HTERT RPE-1 (cell line): Measurements from ENCODE around the gene SH2D5.
"Not testable (repeated sequence)": the region's sequence is repeated elsewhere in the genome, so short reads cannot be mapped to it uniquely, and the experiment has no call there.

ENCODE experiments used
- in situ Hi-C: fragments of 300-500 bp; cut with MboI; formaldehyde crosslinking; loops from 4 replicates; pipeline ENCODE4 v1.14.3; 2020; ENCODE audit warnings: low sequenced_read_pairs

Gene SH2D5

DNA sequence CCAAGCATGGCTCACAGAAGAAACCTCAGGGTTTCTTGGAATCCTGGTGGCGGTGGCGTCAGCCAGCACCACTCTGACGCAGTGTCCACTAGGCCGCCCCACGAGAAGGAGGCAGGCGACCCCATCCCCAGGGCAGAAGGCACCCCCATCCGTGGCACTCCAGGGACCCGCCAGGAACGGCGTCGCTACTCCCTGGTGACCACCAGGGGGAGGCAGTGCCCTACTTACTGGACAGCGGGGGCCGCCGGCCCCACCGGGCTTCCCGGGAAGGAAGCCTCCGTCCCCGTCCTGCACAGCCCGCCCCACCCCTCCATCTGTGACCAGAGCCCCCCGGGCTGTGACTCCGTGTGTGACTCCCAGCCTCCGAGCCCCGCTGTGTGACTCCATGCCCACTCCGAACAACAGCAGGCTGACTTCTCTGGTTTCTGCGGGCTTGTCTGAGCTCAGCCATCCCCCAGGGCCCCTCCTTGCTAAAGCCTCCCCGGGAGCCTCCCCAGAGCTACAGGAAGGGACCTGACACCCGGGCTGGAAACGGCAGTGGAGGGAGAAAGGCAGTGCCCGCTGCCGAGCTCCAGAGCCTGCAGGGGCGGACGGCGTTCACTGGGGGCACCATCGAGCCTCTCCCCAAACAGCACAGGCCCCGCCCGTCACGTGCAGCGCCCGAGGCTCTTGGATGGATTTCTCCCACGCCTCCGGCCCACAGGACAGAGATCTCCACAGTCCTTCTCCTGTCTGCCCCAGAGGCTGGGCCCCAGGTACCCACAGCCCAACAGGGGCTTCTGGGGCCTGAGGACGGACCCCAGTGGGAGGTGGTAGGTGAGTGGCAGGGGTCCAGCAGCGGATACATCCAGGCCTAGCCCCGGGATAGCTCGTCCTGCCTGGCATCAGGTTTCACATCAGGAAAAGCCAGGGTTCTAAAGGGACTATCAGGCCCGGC is 35.8 kb downstream of the SH2D5 start:
- in situ Hi-C loops, result no loop called here

DNA sequence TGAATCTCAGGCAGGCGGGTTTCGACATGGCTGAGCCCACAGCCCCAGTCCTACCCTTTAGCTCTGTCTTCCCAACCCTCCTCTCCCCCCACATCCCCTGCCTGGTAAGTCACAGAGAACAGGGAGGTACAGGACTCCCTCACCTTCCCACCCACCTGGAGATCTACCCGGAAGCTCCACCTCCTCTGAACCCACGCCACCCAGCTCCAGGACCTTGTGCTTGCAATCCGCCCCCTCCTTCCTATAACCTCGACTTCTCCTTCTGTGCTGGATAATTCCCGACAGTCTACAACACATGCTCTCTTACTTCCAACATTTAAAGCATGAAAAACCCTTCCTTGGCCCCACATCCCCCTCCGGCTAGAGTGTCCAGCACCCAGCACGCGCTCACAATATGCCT is 37.0 kb downstream of the SH2D5 start:
- in situ Hi-C loops, result no loop called here

DNA sequence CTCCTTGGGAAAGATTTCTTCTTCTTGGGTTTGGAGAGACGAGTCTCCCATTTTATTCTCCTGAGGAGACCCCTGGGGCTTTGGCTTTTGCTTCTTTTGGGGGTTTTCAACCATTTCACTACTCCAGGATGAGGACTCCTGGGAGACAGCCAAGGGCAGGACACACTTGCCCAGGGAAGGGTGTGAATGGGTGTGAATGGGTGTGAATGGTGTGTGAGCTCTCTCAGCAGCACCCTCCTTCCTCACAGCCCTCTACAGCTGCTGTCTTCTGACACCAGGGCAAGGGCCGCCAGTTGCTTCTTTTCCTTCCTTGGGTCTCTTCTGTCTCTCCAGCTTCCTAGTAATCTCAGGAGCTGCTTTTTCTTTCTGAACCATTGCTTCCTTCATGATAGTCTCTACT is 38.9 kb downstream of the SH2D5 start:
- in situ Hi-C loops, result no loop called here

DNA sequence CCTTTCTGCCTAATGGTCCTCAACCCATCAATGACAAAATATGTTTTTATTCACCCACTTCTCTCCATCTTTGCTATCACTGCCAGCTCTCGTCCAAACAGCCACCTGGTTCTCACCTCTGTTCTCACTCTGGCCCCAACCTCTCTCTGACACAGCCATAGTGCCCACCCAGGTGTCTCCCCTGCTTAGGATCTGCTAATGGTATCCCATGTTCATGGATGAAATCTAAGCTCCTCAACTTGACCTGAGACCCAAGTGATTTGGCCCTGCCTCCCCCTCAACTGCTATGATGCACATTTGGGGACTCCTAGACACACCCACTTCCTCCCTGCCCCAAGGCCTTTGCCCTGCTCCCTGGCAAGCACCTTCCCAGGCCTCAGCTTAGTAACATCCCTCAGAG is 40.6 kb downstream of the SH2D5 start:
- in situ Hi-C loops, result no loop called here

DNA sequence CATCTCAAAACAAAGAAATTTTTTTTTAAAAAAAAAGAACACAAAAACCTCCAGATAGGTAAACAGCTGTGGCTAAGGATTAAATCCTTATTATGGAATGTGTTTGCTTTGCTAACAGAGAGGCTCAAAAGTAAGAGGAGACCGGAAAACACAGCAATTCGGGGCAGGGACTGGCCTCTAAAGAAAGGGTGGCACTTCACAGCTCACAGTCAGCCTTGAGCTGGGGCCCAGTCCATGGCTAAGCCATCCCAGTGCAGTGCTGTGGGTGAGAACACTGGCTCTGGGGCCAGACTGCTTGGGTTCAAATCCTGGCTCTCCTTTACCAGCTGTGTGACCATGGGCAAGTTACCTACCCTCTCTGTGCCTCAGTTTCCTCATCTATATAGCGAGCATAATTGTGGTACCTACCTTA is 42.9 kb downstream of the SH2D5 start:
- in situ Hi-C loops, result no loop called here

DNA sequence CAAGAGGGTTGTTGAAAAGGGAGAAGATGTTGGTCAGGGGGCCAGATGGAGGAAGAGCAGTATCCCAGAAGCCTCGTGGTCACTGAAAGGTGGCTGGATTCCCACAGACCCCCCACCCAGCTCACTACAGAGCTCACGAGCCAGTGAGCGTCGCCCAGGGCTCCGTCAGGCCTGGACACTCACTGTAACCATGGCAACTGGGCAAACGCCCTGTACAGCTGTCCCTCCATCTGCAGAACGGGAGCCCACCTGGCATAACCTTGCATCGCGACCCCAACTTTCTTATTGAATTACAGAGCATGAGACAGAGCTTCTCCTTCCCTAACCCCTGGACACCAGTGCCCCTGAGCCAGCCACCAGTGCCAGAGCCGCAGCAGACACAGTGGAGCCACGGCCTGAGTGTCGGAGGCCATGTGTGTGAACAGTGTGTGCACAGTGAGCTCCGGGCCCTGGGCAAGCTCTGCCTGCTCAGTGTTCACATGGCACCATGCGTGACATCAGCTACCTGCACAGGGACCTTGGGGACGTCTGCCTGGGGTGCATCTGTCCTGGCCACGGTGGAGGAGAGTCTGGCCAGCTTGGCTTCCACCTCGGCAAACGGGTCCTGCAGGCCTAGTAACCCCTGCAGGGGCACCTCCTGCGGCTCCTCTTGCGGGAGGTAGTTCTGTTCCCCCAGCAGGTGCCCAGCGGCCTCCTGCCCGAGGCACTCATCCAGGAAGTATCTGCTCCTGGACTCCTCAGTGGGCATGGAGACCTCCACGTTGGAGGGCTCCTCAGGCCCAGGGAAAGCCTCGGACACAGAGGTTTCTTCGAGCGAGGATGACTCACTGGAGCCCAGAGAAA is 45.4 kb downstream of the SH2D5 start:
- in situ Hi-C loops, result no loop called here

DNA sequence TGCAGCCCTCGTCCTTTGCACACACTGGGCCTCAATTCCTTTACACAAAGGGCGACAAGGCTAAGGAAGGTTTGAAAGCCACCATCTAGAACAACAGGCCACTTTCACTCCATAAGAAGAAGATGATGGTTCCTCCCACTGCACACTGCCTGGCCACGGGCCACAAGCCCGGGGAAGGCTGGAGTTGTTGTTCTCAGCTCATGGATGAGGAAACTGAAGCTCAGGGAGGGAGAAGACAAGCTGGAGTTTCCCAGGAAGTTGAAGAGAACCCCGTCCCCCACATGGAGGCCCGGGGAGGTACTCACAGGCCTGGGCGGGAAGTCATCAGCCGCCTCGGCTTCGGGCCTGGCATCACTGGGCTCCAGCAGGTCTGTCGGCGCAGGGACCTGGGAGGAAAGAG is 46.8 kb downstream of the SH2D5 start:
- in situ Hi-C loops, result no loop called here

DNA sequence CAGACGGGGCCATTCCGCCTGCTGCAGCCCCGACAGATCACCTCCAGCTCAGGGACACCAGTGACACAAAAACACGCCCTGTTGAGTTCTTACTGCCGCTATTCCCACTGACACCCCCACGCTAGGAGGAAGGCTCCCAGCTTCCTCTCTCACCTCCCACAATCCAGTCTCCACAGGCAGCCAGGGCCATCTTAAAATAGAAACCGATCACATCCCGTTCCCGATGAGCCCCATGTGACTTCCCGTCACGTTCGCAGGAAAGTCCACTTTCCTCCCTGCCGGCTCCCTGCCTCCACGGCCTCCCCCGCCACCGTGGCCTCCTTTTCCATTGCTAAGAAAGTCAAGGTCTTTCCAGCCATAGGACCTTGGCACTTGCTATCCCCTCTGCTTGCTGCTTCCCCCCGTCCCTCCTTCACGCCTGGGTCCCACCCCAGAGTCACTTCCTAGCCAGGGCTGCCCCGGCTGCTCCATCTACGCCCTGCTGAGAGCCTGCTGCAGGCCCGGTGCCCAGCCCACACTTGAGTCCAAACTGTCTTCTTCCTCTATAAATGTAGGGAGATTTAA is 47.3 kb downstream of the SH2D5 start:
- in situ Hi-C loops, result no loop called here

DNA sequence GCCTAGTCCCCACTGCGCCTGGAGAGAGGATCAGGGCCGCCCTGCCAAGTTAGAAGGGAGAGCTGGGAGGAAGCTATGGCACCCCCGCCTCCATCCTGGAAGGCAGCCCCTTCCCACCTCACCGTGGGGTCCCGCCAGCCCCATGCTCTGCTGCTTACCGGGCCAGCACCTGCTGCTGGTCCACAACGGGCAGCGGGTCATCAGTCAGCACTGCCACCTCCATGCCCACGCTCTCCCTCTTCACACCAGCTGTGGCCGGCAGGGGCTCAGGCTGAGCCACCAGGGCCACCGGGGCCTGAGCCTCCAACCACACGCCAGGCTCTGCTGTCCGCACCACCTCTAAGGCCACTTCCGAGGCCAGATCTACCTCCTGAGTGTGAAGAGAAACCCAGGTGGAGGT is 47.9 kb downstream of the SH2D5 start:
- in situ Hi-C loops, result no loop called here

DNA sequence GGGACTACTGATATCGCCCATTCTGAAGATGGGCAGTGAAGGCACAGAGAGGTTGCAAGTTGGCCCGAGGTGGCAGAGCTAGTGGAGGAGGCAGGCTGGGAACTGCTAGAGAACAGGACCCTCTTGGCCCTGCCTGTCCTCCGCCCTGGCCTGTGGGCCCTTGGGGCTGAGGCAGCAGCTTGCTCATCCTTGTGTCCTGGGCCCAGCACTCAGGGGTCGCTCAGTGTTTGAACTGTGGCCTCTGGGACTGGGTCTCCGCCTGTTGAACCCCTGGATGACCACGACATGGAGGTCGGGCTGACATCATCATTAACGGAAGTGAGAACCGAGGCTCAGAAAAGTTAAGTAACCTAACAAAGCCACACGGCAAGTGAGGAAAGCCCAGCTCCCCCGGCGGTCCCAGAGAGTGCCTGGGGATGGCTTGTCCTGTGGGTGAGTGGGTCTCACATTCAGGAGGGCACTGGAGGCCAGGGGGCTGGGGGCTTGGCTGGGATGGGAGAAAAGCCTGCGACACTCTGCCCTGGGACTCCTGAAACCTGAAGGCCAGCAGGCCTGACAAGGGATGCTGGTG is 48.4 kb downstream of the SH2D5 start:
- in situ Hi-C loops, result no loop called here

DNA sequence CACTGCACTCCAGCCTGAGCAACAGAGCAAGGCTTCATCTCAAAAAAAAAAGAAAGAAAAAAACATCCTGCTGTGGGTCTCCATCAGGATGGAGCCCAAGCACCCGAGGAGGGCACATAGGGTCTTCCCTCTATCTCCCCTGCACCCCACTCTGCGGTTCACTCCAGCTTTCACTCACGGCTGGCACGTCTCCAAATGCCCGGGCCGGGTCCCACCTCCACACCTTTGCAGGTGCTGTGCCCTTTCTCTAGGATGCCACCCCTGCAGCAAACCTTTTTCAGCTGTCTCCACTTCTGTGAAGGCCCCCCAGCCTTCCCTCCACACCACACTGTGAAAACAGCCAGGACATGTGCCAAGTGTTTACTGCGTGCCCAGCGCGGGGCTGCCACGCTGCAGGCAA is 48.9 kb downstream of the SH2D5 start:
- in situ Hi-C loops, result no loop called here

DNA sequence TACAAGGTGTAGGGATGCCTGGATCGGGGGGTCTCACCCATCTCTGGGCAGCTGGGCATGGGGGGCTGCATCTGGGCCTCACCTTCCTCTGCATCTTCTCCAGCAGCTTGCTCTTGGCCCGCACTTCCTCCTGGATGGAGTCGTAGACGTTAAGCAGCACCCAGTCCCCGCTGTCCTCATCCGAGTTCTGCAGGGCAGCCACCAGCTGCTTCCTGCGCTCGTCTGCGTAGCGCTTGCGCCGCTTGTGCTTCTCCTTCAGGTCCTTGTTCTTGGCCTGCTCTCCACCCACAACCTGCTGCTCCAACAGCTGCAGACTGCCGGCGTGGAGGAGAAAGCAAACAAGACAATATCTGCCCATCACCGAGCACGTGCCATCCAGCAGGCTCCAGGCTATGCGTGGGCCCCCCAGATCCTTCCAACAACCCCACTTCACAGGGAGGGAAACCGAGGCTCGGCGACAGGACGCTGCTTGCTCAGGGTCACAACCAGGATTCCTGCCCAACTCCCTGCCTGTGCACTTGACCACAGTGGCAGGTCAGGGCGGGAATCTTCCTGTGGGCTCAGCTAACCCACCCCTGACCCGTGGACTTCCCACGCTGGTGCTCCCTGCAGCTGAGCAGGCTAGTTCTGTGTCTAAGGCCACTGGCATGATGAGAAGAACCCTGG is 49.8 kb downstream of the SH2D5 start:
- in situ Hi-C loops, result no loop called here

DNA sequence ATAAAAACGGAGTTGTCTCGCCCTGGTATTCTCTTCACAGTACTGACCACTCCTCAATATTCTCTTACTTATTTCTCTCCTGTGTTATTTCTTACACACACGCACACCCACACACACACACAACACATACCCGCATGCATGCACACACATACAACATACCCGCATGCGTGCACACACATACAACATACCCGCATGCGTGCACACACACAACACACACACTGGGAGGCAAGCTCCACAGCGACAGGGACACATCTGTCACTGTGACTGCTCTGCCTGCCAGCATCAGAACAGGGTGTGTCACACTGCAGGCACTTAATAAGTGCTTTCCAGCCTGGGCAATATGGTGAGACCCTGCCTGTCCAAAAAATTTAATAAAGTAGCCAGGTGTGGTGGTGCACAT is 50.5 kb downstream of the SH2D5 start:
- in situ Hi-C loops, result no loop called here

DNA sequence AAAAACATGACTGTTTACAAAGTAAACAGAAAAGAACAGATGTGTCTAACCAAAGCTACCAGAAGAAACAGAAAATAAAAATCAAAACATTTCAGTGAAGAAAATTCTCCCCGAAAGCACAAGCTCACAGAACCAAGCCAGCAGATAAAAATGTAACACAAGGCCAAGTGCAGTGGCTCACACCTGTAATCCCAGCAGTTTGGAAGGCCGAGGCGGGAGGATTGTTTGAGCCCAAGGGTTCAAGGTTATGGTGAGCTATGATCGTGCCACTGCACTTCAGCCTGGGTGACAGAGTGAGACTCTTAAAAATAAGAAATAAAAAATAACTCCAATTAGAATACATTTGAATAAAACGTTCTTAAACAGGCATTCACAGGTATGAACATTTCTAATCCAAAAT is 52.2 kb downstream of the SH2D5 start:
- in situ Hi-C loops, result no loop called here

DNA sequence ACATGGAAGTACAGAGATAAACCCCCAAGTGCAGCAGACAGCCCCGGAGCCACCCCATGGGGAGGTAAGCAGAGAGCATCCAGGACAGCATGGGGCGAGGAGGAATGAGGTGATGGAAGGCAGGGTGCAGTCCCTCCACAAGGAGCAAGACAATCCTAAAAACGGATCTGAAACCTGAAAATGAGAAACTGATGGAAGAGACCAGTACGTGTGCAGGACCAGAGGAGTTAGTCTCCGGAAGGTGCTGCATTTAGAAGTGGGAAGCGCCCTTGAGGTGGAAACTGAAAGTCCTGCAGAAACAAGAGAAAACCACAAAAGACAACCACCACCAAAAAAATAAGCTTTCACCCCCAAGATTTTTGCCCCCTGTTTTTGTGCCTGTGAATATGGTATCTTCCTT is 53.9 kb downstream of the SH2D5 start:
- in situ Hi-C loops, result no loop called here

DNA sequence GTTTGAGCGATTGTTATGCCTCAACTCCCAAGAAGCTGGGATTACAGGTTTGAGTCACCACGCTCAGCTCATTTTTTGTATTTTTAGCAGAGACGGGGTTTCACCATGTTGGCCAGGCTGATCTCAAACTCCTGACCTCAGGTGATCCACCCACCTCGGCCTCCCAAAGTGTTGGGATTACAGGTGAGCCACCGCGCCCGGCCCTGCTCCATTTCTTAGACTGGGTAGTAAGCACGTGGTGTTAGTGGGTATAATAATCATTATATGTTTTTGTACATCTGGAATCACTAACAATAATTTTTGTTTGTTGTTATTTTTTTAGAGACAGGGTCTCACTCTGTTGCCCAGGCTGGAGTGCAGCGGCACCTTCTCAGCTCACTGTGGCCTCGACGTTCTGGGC is 58.9 kb downstream of the SH2D5 start:
- in situ Hi-C loops, result not testable (repeated sequence)

DNA sequence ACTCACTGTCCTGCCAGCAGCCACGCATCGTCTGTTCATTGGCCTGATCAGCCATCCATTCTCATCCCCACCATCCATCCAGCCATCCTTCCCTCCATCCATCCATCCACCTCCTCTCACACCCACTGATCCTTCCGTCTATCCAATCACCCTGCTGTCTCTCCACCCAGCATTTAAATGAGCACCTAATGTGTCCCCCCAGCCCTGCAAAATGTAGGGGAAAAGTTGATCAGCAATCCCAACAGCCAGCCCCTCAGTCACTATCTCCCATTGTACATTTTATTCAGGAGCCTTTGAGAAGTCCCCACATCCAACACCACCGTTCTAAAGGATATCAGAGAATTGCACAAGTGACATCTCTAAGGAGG is 60.3 kb downstream of the SH2D5 start:
- in situ Hi-C loops, result no loop called here

DNA sequence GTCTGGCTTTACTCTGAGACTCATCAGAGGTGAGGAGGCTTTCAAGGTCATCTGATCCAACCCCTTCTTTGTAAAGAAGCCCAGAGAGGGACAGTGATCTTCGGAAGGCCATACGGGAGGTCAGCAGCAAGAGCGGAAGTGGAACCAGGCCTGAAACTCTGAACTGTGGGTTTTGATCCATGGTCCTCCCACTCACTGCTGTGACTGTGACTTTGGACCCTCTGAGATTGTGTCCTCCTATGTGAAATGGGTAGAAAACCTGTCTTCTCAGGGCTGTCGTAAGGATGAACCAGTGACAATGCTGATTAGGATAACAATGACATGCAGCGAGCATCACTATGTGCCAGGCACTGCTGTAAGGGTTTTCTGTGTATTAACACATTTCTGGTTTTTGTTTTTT is 61.6 kb downstream of the SH2D5 start:
- in situ Hi-C loops, result no loop called here
